Amniotic stem cell (primary cell): Measurements from ENCODE around the gene CHN2.
"Not testable (repeated sequence)": the region's sequence is repeated elsewhere in the genome, so short reads cannot be mapped to it uniquely, and the experiment has no call there.

ENCODE experiments used
- DNase-seq: peaks from one replicate; lab custom pipeline; 2025; lab: John Stamatoyannopoulos, UW

CHN2 gene

GRCh38 chr7:29499932-29500331 is 305.4 kb downstream of the CHN2 start:
- DNase-seq, result no peak

GRCh38 chr7:29500719-29501118 is 306.1 kb downstream of the CHN2 start:
- DNase-seq, result no peak

DNA sequence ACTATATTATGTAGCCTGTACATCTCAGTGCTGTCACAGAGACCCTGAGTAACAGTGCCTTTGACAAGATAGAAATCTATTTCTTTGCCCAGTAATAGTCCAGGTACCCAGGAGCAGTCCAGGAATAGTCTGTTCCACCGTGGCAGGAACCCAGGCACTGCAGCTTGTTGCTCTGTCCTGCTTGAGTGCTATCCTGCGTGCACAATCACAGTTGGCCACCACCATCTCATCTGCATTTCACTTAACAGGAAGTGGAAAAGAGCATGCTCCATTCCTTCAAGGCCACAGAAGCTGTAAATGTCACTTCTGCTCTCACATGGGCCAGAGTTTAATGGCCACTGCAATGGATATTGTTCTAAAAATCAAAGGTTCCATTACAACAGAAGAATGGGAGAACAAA is 307.6 kb downstream of the CHN2 start:
- no peak for DNase-seq

- DNase-seq, result no peak
These were observed 311.4 kb downstream of the CHN2 start for GRCh38 chr7:29505931-29506330.

DNA sequence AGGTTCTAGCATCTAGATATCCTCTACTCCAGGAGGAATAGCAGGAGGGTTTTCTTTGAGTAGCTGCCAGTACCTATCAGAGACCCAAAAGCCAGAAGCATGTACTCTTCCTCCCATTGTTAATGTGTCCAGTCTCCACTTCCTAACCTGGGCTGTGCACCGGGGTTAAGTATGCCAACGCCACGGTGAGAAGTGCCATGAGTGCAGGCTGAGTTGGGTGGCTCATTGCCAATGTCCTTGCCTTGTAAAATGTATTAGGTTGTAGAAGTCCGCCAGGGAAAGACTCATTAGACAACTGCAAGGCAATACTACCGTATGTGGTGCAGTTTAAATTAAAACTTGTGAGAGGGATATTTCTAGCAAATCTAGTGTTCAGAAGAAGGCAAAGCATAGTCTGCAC is 314.0 kb downstream of the CHN2 start:
- no peak for DNase-seq

GRCh38 chr7:29510028-29510427 is 315.5 kb downstream of the CHN2 start:
- DNase-seq, result no peak

DNA sequence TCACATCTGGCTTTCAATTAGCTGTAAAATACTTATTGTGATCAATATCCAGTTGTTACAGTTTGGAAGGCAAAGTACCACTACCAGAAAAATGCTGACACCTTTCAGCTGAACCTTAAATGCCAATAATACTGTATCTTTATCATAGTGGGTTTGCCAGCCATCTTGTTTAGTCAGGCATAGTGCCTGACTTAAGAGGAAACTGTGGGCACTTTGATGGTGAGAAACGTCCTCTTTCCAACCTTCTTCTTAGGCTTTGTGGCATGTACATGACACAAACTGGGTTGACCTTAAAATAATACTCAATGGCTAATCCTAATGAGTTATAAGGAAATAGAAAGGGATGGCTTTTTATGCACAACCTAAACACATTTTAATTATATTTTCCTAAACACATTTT is 316.8 kb downstream of the CHN2 start:
- DNase-seq, result no peak

GRCh38 chr7:29511851-29512250 is 317.3 kb downstream of the CHN2 start:
- no peak for DNase-seq

DNA sequence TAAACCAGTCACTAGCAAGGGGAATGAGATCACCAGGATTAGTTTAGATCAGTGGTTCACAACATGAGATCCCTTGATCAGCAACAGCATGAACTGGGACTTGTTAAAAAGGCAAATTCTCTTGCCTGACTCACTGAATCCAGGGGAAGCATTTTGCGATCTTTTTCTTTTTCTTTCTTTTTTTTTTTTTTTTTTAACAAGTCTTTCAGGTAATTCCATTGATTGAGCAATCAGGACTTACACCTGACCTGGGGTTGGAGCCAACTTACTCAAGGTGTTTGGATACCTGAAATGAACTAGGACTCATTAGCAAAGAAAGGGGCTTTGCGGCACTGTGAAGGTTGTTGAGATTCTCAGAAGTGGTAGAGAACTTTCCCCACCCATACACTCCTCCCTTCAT is 321.9 kb downstream of the CHN2 start:
- DNase-seq, result no peak

DNA sequence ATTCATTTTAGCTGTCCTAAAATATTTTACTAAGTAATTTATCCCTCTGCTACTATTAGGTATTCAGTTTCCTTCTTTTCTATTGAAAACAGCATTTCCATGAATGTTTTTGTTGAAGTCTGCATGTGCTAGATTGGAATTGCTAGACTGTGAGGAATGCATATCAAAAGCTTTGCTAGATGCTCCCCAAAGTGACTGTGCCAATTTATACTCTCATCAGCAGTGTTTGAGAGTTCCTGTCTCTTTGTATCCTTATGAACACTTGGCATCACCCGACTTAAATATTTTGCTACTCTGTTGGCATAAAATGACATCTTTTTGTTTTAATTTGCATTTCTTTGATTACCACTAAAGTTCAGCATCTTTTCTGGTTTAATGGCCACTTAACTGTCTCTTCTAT is 324.0 kb downstream of the CHN2 start:
- DNase-seq, result no peak

DNA sequence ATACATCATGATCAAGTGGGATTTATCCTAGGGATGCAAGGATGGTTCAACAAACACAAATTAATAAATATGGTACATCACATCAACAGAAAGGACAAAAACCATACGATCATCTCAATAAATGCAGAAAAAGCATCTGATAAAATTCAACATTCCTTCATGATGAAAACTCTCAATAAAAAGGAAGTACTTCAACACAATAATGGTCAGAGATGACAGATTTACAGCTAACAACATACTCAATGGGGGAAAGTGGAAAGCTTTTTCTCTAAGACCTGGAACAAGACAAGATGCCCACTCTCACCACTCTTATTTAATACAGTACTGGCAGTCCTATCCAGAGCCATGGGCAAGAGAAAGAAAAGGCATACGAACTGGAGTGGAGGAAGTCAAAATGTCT is 329.2 kb downstream of the CHN2 start:
- DNase-seq, result no peak

GRCh38 chr7:29527505-29528108 is 333.0 kb downstream of the CHN2 start:
- DNase-seq, result no peak

- not testable (repeated sequence) for DNase-seq
These were observed 334.0 kb downstream of the CHN2 start for GRCh38 chr7:29528526-29528925.
